GM18508 (cell line): ENCODE data around the gene C2orf69.
A peak's percentile ranks its signal among the peaks of the same experiment; 100 is the strongest.

Experiments
- ATAC-seq: cut with Tn5 transposase; IDR thresholded peaks from one replicate; pipeline ENCODE4 v1.9.1; 2021; ENCODE audit warnings: moderate number of reproducible peaks; ENCODE audit not compliant: insufficient read depth, unreplicated experiment

C2orf69 gene

GRCh38 chr2:199911052-199911876 is at the start of gene C2orf69:
TSS of gene C2orf69 (plus strand) at chr2:199911293. CDS start at chr2:199911439, 146 bp downstream.
- peak; percentile 77 for ATAC-seq

- ATAC-seq, result no peak
These were observed 48.3 kb upstream of the C2orf69 start for GRCh38 chr2:199862788-199863187.

GRCh38 chr2:199865905-199866304 is 45.2 kb upstream of the C2orf69 start:
- no peak for ATAC-seq

GRCh38 chr2:199868431-199869226 is 42.5 kb upstream of the C2orf69 start:
- no peak for ATAC-seq

GRCh38 chr2:199869227-199869541 is 41.9 kb upstream of the C2orf69 start:
- no peak for ATAC-seq

- no peak for ATAC-seq
These were observed 41.4 kb upstream of the C2orf69 start for GRCh38 chr2:199869653-199870052.

GRCh38 chr2:199870581-199870980 is 40.5 kb upstream of the C2orf69 start:
- no peak for ATAC-seq

- ATAC-seq, result no peak
These were observed 36.9 kb upstream of the C2orf69 start for GRCh38 chr2:199874209-199874608.

- no peak for ATAC-seq
These were observed 35.7 kb upstream of the C2orf69 start for GRCh38 chr2:199875400-199875799.

- ATAC-seq, result no peak
These were observed 28.4 kb upstream of the C2orf69 start for GRCh38 chr2:199882667-199883066.

GRCh38 chr2:199883474-199884212 is 27.4 kb upstream of the C2orf69 start:
- no peak for ATAC-seq

GRCh38 chr2:199895406-199895805 is 15.7 kb upstream of the C2orf69 start:
- no peak for ATAC-seq

GRCh38 chr2:199896617-199897016 is 14.5 kb upstream of the C2orf69 start:
- ATAC-seq, result no peak

GRCh38 chr2:199901942-199902341 is 9.2 kb upstream of the C2orf69 start:
- ATAC-seq, result no peak

GRCh38 chr2:199902486-199903110 is 8.5 kb upstream of the C2orf69 start:
- no peak for ATAC-seq

GRCh38 chr2:199903111-199903510 is 8.0 kb upstream of the C2orf69 start:
- no peak for ATAC-seq

GRCh38 chr2:199907008-199907714 is 3.9 kb upstream of the C2orf69 start:
- ATAC-seq, result no peak

GRCh38 chr2:199910338-199911051 is 598 bp upstream of the C2orf69 start:
- ATAC-seq, result no peak

- ATAC-seq, result no peak
These were observed 726 bp downstream of the C2orf69 start for GRCh38 chr2:199911877-199912161.
